Measurements from ENCODE around the gene CYB5R4. TPM values are rescaled to one million over a fixed set of nuclear protein-coding genes. Genes with fewer than 3 reads are reported as not detected.

CYB5R4 gene, protein sequence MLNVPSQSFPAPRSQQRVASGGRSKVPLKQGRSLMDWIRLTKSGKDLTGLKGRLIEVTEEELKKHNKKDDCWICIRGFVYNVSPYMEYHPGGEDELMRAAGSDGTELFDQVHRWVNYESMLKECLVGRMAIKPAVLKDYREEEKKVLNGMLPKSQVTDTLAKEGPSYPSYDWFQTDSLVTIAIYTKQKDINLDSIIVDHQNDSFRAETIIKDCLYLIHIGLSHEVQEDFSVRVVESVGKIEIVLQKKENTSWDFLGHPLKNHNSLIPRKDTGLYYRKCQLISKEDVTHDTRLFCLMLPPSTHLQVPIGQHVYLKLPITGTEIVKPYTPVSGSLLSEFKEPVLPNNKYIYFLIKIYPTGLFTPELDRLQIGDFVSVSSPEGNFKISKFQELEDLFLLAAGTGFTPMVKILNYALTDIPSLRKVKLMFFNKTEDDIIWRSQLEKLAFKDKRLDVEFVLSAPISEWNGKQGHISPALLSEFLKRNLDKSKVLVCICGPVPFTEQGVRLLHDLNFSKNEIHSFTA
- total RNA-seq (2016; rRNA removed; fragmentation: Illumina TruSeq; extraction: Trizol) (26.1 and 37.7 TPM in 2 replicates), polyA plus RNA-seq (2011; rRNA removed) (2.8 and 5.3 TPM in 2 replicates), polyA minus RNA-seq (2011; rRNA and poly(A)+ RNA removed; ENCODE audit: low replicate concordance) (0.96 and 2.3 TPM in 2 replicates), Bru-seq, nascent RNA (percentile 62 among the genes with signal in this experiment), BruChase-seq, experiment 1, labeled RNA remaining after a 6-hour chase (percentile 56 among the genes with signal in this experiment), BruChase-seq, experiment 2, labeled RNA remaining after a 2-hour chase (percentile 53 among the genes with signal in this experiment)
- total RNA-seq (2016; cell fraction: cytosol; rRNA removed; fragmentation: Illumina TruSeq; extraction: Trizol; ENCODE audit: low read depth): 11.7 and 12.3 TPM in 2 replicates
- 24.4 and 42.6 TPM in 2 replicates for total RNA-seq (2016; cell fraction: insoluble cytoplasmic fraction; rRNA removed; fragmentation: Illumina TruSeq; extraction: Trizol)
- 39.7 and 40.4 TPM in 2 replicates for total RNA-seq (2016; cell fraction: membrane; rRNA removed; fragmentation: Illumina TruSeq; extraction: Trizol)
- total RNA-seq (2016; cell fraction: nucleus; rRNA removed; fragmentation: Illumina TruSeq; extraction: Trizol): 15.5 and 17.1 TPM in 2 replicates
- 1.2 and 1.7 TPM in 2 replicates for polyA plus RNA-seq (2011; cell fraction: cytosol; rRNA removed)
- polyA plus RNA-seq (2011; cell fraction: nucleus; rRNA removed): 0.66 and 0.99 TPM in 2 replicates
- 5.0 and 5.5 TPM in 2 replicates for polyA plus RNA-seq (2012)
- 15.2 and 17.6 TPM in 2 replicates for polyA plus RNA-seq (2016; cell fraction: cytosol; fragmentation: Illumina TruSeq; extraction: Trizol; ENCODE audit: low read depth)
- 27.8 and 32.3 TPM in 2 replicates for polyA plus RNA-seq (2016; cell fraction: insoluble cytoplasmic fraction; fragmentation: Illumina TruSeq; extraction: Trizol; ENCODE audit: low read depth)
- 24.9 and 25.9 TPM in 2 replicates for polyA plus RNA-seq (2016; cell fraction: membrane; fragmentation: Illumina TruSeq; extraction: Trizol; ENCODE audit: low read depth)
- polyA plus RNA-seq (2016; cell fraction: nucleus; fragmentation: Illumina TruSeq; extraction: Trizol; ENCODE audit: insufficient read depth, low read depth): 9.3 and 11.2 TPM in 2 replicates
- 1.2 and 3.7 TPM in 2 replicates for polyA minus RNA-seq (2011; cell fraction: cytosol; rRNA and poly(A)+ RNA removed)
- polyA minus RNA-seq (2011; cell fraction: nucleus; rRNA and poly(A)+ RNA removed): 8.0 and 11.4 TPM in 2 replicates
- long read RNA-seq, experiment 1, full-length matches to known transcripts: 12 of 21 reads
- long read RNA-seq, experiment 1, partial matches to known transcripts: 2 of 21 reads
- long read RNA-seq, experiment 1, other reads (novel, unspliced or antisense): 7 of 21 reads
- long read RNA-seq, experiment 2, partial matches to known transcripts: 2 of 10 reads
- long read RNA-seq, experiment 2, other reads (novel, unspliced or antisense): 8 of 10 reads

DNA sequence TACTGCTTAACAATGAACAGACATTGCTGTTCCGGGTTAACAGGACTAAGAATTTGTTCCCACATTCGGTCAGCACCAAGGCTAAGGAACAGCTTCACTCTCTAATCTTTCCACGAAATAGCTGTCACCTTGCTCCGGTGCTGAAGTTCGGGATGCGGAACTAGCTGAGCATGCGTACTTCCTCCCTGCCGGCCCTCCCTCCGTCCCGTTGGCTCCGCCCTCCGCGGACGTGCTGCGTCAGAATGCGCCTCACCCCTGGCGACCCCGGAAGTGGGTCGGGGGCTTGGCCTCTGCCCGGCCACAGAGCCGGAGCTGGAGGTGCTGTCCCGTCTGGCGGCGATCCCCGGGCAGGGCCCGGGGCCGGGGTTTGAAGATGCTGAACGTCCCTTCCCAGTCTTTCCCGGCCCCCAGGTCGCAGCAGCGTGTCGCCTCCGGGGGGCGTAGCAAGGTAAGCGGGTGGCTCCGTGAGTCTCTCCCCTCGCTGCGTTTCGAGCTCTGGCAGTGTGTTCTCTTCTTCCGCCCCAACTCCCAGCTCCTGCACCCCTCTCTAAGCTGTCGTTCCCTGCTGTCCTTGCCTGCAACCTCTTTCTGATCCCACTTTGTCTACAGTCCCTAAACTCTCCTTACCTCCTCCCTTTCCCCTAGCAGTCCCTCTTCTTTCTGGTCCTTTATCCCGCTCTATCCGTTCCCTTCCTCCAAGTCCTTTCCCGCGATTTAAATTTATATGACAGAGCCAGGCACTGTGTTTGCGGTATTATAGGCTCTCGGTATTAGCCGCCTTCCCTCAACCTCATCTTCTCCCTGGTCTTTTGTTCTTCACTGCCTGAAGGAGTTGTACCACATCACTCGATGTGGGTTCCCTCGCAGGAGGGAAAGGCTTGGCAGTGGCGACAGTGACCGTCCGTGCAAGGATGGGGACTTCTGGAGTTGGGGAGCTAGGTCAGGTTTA is at the start of gene CYB5R4:
Gene CYB5R4 (plus strand): TSS at position 280 of the 949 bp plus-strand sequence. CDS start 94 bp downstream, at position 374.
- no TSS peak for BruUV-seq (replicated peaks)
- Histone ChIP-seq H3K79me2 (ENCODE audit: insufficient read depth, low read length) (peaks cover 9% of the 10 kb centered on the region), H2AFZ (ENCODE audit: low read length) (peak within 1 kb of the TSS; percentile 97), H3K27me3 (ENCODE audit: control insufficient read depth in 1 of 2, insufficient read depth in 2 of 2, low read length in 2 of 2) (peaks cover 0 to 5% of the 10 kb centered on the region in 2 experiments; a peak in 2 of 5 replicates), H4K20me1 (ENCODE audit: insufficient read depth, low read length) (no peaks in the 10 kb centered on the region), H3K9ac (ENCODE audit: insufficient read depth, low read depth, low read length) (peak within 1 kb of the TSS; percentile 80), H3K27ac (ENCODE audit: extremely low read length, insufficient read depth, low read length) (peak within 1 kb of the TSS; percentile 56), H3K9me3 (ENCODE audit: low read length) (no peaks in the 10 kb centered on the region), H3K4me2 (ENCODE audit: low read depth, low read length) (peak within 1 kb of the TSS; percentile 77), H3K4me3 (replicated peaks in 1 of 3; ENCODE audit: insufficient read depth in 1 of 3, low read depth in 2 of 3, low read length in 3 of 3) (peak within 1 kb of the TSS; percentile 78 to 91 (median 80)), H3K4me1 (ENCODE audit: insufficient read depth, low read length) (peaks cover 17% of the 10 kb centered on the region), H3K36me3 (replicated peaks in 1 of 2; ENCODE audit: control insufficient read depth in 1 of 2, insufficient read depth in 2 of 2, low read length in 2 of 2) (no peaks in the 10 kb centered on the region)
- ATAC-seq (peak; percentile 99), FAIRE-seq (peak; percentile 98), DNase-seq (ENCODE audit: low spot score) (peak; percentile 92)
- CTCF ChIA-PET (ENCODE audit: low intra/inter-chr PET ratio, low total read pairs): no interaction called here
- WGBS (ENCODE audit: low lambda C conversion rate): 0% methylated on average over 32 of the region's 53 CpGs
- intact Hi-C loops (cut with micrococcal nuclease; ENCODE audit: unreplicated experiment): no loop called here
- in situ Hi-C loops (cut with HindIII; ENCODE audit: extremely low pct_ligation_motif_present, low pct_unique_long_range_greater_than_20kb): no loop called here
- POLR2A ChIA-PET: interaction anchor here (1.1 kb wide), 1 partner anchor 20 kb away, joined by 6 read pairs; no protein-coding TSS in a partner anchor
- TF ChIP-seq SIX4 (CRISPR knock-in tag; IDR thresholded peaks at IDR 0.05) (peak; percentile 93), ZNF777 (CRISPR knock-in tag; IDR thresholded peaks at IDR 0.05) (peak; percentile 78), ZNF720 (CRISPR knock-in tag; IDR thresholded peaks at IDR 0.05) (peak; percentile 98), LCORL (IDR thresholded peaks at IDR 0.05) (no peak), LCORL (CRISPR knock-in tag; IDR thresholded peaks at IDR 0.05) (peak; percentile 74), PRMT3 (CRISPR knock-in tag; IDR thresholded peaks at IDR 0.05; ENCODE audit: borderline replicate concordance, low read depth) (peak; percentile 83; the same call in 1 of the 2 replicates), ZBTB8A (CRISPR knock-in tag; IDR thresholded peaks at IDR 0.05; ENCODE audit: borderline replicate concordance, low read depth) (no peak), ZNF7 (CRISPR knock-in tag; IDR thresholded peaks at IDR 0.05) (peak; percentile 86), SOX5 (CRISPR knock-in tag; IDR thresholded peaks at IDR 0.05; ENCODE audit: borderline replicate concordance) (peak; percentile 76)
- TF ChIP-seq, protein P1, sequence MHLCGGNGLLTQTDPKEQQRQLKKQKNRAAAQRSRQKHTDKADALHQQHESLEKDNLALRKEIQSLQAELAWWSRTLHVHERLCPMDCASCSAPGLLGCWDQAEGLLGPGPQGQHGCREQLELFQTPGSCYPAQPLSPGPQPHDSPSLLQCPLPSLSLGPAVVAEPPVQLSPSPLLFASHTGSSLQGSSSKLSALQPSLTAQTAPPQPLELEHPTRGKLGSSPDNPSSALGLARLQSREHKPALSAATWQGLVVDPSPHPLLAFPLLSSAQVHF (CRISPR knock-in tag; IDR thresholded peaks at IDR 0.05): peak; percentile 66; the same call in 1 of the 2 replicates
- TF ChIP-seq, protein P2, sequence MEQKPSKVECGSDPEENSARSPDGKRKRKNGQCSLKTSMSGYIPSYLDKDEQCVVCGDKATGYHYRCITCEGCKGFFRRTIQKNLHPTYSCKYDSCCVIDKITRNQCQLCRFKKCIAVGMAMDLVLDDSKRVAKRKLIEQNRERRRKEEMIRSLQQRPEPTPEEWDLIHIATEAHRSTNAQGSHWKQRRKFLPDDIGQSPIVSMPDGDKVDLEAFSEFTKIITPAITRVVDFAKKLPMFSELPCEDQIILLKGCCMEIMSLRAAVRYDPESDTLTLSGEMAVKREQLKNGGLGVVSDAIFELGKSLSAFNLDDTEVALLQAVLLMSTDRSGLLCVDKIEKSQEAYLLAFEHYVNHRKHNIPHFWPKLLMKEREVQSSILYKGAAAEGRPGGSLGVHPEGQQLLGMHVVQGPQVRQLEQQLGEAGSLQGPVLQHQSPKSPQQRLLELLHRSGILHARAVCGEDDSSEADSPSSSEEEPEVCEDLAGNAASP (CRISPR knock-in tag; IDR thresholded peaks at IDR 0.05; ENCODE audit: borderline replicate concordance): peak; percentile 96
- TF ChIP-seq, protein P3, sequence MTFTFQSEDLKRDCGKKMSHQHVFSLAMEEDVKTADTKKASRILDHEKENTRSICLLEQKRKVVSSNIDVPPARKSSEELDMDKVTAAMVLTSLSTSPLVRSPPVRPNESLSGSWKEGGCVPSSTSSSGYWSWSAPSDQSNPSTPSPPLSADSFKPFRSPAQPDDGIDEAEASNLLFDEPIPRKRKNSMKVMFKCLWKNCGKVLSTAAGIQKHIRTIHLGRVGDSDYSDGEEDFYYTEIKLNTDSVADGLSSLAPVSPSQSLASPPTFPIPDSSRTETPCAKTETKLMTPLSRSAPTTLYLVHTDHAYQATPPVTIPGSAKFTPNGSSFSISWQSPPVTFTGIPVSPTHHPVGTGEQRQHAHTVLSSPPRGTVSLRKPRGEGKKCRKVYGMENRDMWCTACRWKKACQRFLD (CRISPR knock-in tag; IDR thresholded peaks at IDR 0.05; ENCODE audit: borderline replicate concordance): 0 out of 2 replicates have a peak, but pooled peaks have one; percentile 54

Data from HepG2 (cell line).